Stimulated activated CD8-positive, alpha-beta memory T cell treated with anti-CD3 and anti-CD28 coated beads, Interleukin-4, amount 100 ng/mL, for 24 hours (primary cell): ENCODE data around the gene ZMIZ1.

ENCODE experiments used
- DNase-seq: peaks from one replicate; pipeline ENCODE4 v3.0.0-alpha.2; 2020; ENCODE audit warnings: low read depth

The ZMIZ1 gene

GRCh38 chr10:79170993-79171392 lies 102.2 kb downstream of the ZMIZ1 start:
- DNase-seq: no peak

GRCh38 chr10:79171504-79171903 lies 102.7 kb downstream of the ZMIZ1 start:
- DNase-seq: no peak

GRCh38 chr10:79172881-79173280 lies 104.1 kb downstream of the ZMIZ1 start:
- no peak for DNase-seq

- DNase-seq: no peak
Measured at GRCh38 chr10:79173582-79174262, 105.0 kb downstream of the ZMIZ1 start.

GRCh38 chr10:79176052-79176501 lies 107.3 kb downstream of the ZMIZ1 start:
- DNase-seq: no peak

GRCh38 chr10:79176949-79177602 lies 108.3 kb downstream of the ZMIZ1 start:
- DNase-seq: no peak

- no peak for DNase-seq
Measured at GRCh38 chr10:79178070-79178576, 109.4 kb downstream of the ZMIZ1 start.

GRCh38 chr10:79178614-79179163 lies 109.9 kb downstream of the ZMIZ1 start:
- no peak for DNase-seq

- DNase-seq: no peak
Measured at GRCh38 chr10:79179164-79179956, 110.6 kb downstream of the ZMIZ1 start.

GRCh38 chr10:79179957-79180309 lies 111.2 kb downstream of the ZMIZ1 start:
- DNase-seq: no peak

- DNase-seq: no peak
Measured at GRCh38 chr10:79180414-79181221, 111.9 kb downstream of the ZMIZ1 start.

GRCh38 chr10:79181227-79181626 lies 112.5 kb downstream of the ZMIZ1 start:
- no peak for DNase-seq

- no peak for DNase-seq
Measured at GRCh38 chr10:79181698-79182521, 113.1 kb downstream of the ZMIZ1 start.

- no peak for DNase-seq
Measured at GRCh38 chr10:79182781-79183467, 114.2 kb downstream of the ZMIZ1 start.

GRCh38 chr10:79183468-79183865 lies 114.7 kb downstream of the ZMIZ1 start:
- DNase-seq: no peak

GRCh38 chr10:79184145-79184625 lies 115.4 kb downstream of the ZMIZ1 start:
- DNase-seq: no peak

GRCh38 chr10:79184657-79185056 lies 115.9 kb downstream of the ZMIZ1 start:
- DNase-seq: no peak

GRCh38 chr10:79185067-79185774 lies 116.5 kb downstream of the ZMIZ1 start:
- no peak for DNase-seq

GRCh38 chr10:79185796-79186374 lies 117.1 kb downstream of the ZMIZ1 start:
- no peak for DNase-seq
